ENCODE results near the gene FBXW4.

- TF ChIP-seq, protein P1, sequence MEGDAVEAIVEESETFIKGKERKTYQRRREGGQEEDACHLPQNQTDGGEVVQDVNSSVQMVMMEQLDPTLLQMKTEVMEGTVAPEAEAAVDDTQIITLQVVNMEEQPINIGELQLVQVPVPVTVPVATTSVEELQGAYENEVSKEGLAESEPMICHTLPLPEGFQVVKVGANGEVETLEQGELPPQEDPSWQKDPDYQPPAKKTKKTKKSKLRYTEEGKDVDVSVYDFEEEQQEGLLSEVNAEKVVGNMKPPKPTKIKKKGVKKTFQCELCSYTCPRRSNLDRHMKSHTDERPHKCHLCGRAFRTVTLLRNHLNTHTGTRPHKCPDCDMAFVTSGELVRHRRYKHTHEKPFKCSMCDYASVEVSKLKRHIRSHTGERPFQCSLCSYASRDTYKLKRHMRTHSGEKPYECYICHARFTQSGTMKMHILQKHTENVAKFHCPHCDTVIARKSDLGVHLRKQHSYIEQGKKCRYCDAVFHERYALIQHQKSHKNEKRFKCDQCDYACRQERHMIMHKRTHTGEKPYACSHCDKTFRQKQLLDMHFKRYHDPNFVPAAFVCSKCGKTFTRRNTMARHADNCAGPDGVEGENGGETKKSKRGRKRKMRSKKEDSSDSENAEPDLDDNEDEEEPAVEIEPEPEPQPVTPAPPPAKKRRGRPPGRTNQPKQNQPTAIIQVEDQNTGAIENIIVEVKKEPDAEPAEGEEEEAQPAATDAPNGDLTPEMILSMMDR (IDR thresholded peaks at IDR 0.05) = no peak
- TF ChIP-seq POLR2A (IDR thresholded peaks at IDR 0.05) (no peak), EP300 (IDR thresholded peaks at IDR 0.05) (no peak)
Measured at GRCh38 chr10:101669181-101669580, 25.8 kb downstream of the FBXW4 start.
